ENCODE measurements around the gene UBXN1. TPM values are rescaled to one million over a fixed set of nuclear protein-coding genes. Genes with fewer than 3 reads are reported as not detected.

UBXN1 gene
- total and polyA plus RNA-seq, 10 of the 15 experiments (the other 5 are each of a cell fraction or from before 2014, with no cell fraction given), result 7.0 to 173 (median 106) TPM

DNA sequence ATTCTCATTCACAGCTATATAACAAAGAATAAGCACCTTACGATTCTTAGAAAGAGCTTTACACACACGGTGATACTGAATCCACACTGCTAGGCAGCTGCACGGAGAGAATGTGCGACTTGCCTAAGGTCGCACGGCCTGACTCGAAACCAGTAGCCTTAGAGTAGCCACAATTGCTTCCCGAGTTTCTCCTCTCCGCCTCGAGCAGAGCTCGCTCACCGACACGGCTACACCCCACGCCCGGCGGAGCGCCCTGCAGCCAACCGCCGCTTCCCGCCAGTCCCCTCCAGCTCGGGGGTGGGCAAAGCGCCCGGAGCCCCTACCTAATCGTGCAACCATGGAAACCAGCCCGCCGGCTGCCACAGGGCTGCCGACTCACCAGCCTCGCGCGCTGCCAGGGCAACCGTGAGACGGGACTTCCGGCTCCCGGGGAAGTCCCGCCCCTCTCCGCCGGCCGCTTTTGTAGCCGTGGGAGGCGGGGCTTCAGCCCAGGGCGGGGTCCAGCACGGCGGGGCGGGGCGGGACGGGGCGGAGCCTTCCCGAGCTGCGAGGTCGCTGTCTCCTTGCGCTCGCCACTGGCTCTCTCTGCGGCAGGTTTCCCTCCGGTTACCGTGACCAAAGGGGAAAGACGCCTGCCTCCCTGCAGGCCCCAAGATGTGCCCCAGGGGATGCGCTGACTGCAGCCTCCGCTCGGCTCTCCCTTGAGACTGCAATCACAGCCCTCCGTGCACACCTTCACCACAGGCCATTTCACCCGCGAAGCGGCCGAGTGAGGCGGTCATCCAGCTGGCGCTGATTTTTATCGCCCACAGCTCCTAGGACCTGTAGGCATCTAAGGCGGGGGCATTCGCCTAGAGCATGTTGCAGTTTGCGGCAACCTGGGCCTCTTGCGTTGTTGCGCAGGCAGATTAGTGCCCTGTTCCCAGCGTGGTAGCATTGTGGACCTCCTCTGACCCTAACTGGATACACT is 27.3 kb upstream of the UBXN1 start (continued):
- TF ChIP-seq RCOR1 (conservative IDR thresholded peaks at IDR 0.05; ENCODE audit: low read depth, low read length) (no peak), BCLAF1 (IDR thresholded peaks at IDR 0.05) (no peak), KLF5 (IDR thresholded peaks at IDR 0.05; ENCODE audit: partially characterized antibody) (no peak), CHD1 (IDR thresholded peaks at IDR 0.05; ENCODE audit: low read depth, low read length) (no peak), SREBF2 (IDR thresholded peaks at IDR 0.05; ENCODE audit: low read length) (no peak), BHLHE40 (IDR thresholded peaks at IDR 0.05; ENCODE audit: borderline replicate concordance in 1 of 2, low read depth in 2 of 2, low read length in 1 of 2) (no peak; a peak in 2 of 4 replicates), RUNX3 (IDR thresholded peaks at IDR 0.05; ENCODE audit: low read length) (peak; percentile 20), NR2C1 (IDR thresholded peaks at IDR 0.05) (no peak), FOS (IDR thresholded peaks at IDR 0.05; ENCODE audit: borderline replicate concordance, extremely low read depth, insufficient read length) (no peak), NBN (IDR thresholded peaks at IDR 0.05) (no peak; the same call in 1 of the 2 replicates), E4F1 (IDR thresholded peaks at IDR 0.05; ENCODE audit: borderline replicate concordance, partially characterized antibody) (no peak), RELA (IDR thresholded peaks at IDR 0.05; ENCODE audit: borderline replicate concordance, partially characterized antibody) (no peak), RELB (IDR thresholded peaks at IDR 0.05; ENCODE audit: low read depth) (no peak), TAF1 (IDR thresholded peaks at IDR 0.05; ENCODE audit: borderline replicate concordance, low read depth, low read length) (no peak), ZNF274 (IDR thresholded peaks at IDR 0.05; ENCODE audit: insufficient read depth, insufficient read length) (no peak), JUND (IDR thresholded peaks at IDR 0.05; ENCODE audit: low read depth, low read length) (no peak), SIN3A (IDR thresholded peaks at IDR 0.05; ENCODE audit: low read depth, low read length) (peak; percentile 82; the same call in 1 of the 2 replicates), CREB1 (IDR thresholded peaks at IDR 0.05; ENCODE audit: low read depth) (0 out of 2 replicates have a peak, but pooled peaks have one; percentile 38)
- TF ChIP-seq, protein P1, sequence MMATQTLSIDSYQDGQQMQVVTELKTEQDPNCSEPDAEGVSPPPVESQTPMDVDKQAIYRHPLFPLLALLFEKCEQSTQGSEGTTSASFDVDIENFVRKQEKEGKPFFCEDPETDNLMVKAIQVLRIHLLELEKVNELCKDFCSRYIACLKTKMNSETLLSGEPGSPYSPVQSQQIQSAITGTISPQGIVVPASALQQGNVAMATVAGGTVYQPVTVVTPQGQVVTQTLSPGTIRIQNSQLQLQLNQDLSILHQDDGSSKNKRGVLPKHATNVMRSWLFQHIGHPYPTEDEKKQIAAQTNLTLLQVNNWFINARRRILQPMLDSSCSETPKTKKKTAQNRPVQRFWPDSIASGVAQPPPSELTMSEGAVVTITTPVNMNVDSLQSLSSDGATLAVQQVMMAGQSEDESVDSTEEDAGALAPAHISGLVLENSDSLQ (IDR thresholded peaks at IDR 0.05), result peak; percentile 44; the same call in 1 of the 2 replicates
